K562 (cell line): ENCODE results near the gene DGKB. TPM values are rescaled to one million over a fixed set of nuclear protein-coding genes. Genes with fewer than 3 reads are reported as not detected.

ENCODE experiments used
- CBFA2T3 ChIP-seq: fragments of 450-650 bp; IDR thresholded peaks from 2 replicates; pipeline ENCODE4 v1.6.1; 2017
- HDAC8 ChIP-seq: fragments of 450-650 bp; IDR thresholded peaks from 2 replicates; pipeline ENCODE4 v1.6.1; 2016; ENCODE audit warnings: mild to moderate bottlenecking, missing genetic modification characterization, moderate library complexity, missing compliant biosample characterization
- SOX6 ChIP-seq: fragments of 450-650 bp; IDR thresholded peaks from 2 replicates; pipeline ENCODE4 v1.6.1; 2014; ENCODE audit warnings: mild to moderate bottlenecking
- YY1 ChIP-seq, 3 experiments: IDR thresholded peaks; 2 replicates each; pipeline ENCODE4 v1.6.1; 2011; ENCODE audit warnings: low read length in 2 of 3, mild to moderate bottlenecking in 2 of 3, moderate library complexity in 2 of 3, borderline replicate concordance in 1 of 3, control low read depth in 1 of 3, low read depth in 1 of 3; ENCODE audit not compliant: insufficient read depth in 3 of 3, insufficient replicate concordance in 2 of 3, control insufficient read depth in 1 of 3, insufficient read length in 1 of 3; ENCODE audit errors: extremely low read depth in 1 of 3
- ZBTB40 ChIP-seq, 2 experiments: fragments of 450-650 bp in 1 of 2; sonication (generic) in 1 of 2; formaldehyde crosslinking in 1 of 2; IDR thresholded peaks; 2 replicates each; pipeline versions ENCODE4 v1.7.1 to v1.9.0; 2016 to 2022; ENCODE audit warnings: inconsistent platforms in 1 of 2, mild to moderate bottlenecking in 1 of 2, missing genetic modification reagents in 1 of 2
- ZNF518B ChIP-seq: fragments of 250-450 bp; sonication (Bioruptor Pico); IDR thresholded peaks from 2 replicates; pipeline ENCODE4 v1.5.0; 2021; ENCODE audit warnings: mild to moderate bottlenecking, moderate library complexity
- ZNF668 ChIP-seq: fragments of 250-450 bp; sonication (Bioruptor Pico); IDR thresholded peaks from 2 replicates; pipeline ENCODE4 v1.8.0; 2022; ENCODE audit warnings: mild to moderate bottlenecking, inconsistent platforms
- polyA plus RNA-seq, 8 experiments: library from polyadenylated mRNA; depleted of rRNA in 4 of 8; stranded (reverse) in 5 of 8; unstranded in 3 of 8; fragments of >200 nt; fragmentation: Nextera tagmentation in 2 of 8; fragmentation: Illumina TruSeq in 1 of 8; extraction: Ambion mirVana in 2 of 8; extraction: Trizol in 1 of 8; gene quantifications; 2 replicates each; pipeline versions ENCODE4 v1.2.1 to v1.2.3, GENCODE V29; 2011 to 2014; ENCODE audit warnings: inconsistent platforms in 1 of 8, missing spikeins in 1 of 8
- total RNA-seq, 7 experiments: library from RNA; depleted of rRNA in 6 of 7; stranded (reverse); fragments of >200 nt in 6 of 7; fragmentation: Illumina TruSeq in 2 of 7; extraction: Trizol in 2 of 7; gene quantifications; 2 replicates each; pipeline versions ENCODE4 v1.2.1 to v1.2.3, GENCODE V29; 2011 to 2021; ENCODE audit warnings: low replicate concordance in 1 of 7

The DGKB gene
- total and polyA plus RNA-seq, 9 of the 15 experiments (the other 6 are each of a cell fraction or from before 2014, with no cell fraction given): 0.01 TPM; not detected in 8

- TF ChIP-seq ZBTB40 (IDR thresholded peaks at IDR 0.05) (no peak), ZBTB40 (CRISPR knock-in tag; IDR thresholded peaks at IDR 0.05) (no peak), SOX6 (no peak), ZNF518B (CRISPR knock-in tag) (no peak), ZNF668 (CRISPR knock-in tag) (no peak), HDAC8 (tag) (no peak), CBFA2T3 (no peak), YY1 (IDR thresholded peaks at IDR 0.05; ENCODE audit: borderline replicate concordance in 1 of 3, control insufficient read depth in 1 of 3, extremely low read depth in 1 of 3, insufficient read depth in 3 of 3, insufficient read length in 1 of 3, insufficient replicate concordance in 2 of 3, low read depth in 1 of 3, low read length in 2 of 3) (no peak)
- TF ChIP-seq, all 486 proteins: peak for 0
Measured at GRCh38 chr7:14377646-14378266, 524.8 kb downstream of the DGKB start (continued).
